ENCODE results near the gene MYMX.

The MYMX gene

GRCh38 chr6:44255871-44256774, 39.4 kb downstream of the MYMX start:
- TF ChIP-seq, protein P1, sequence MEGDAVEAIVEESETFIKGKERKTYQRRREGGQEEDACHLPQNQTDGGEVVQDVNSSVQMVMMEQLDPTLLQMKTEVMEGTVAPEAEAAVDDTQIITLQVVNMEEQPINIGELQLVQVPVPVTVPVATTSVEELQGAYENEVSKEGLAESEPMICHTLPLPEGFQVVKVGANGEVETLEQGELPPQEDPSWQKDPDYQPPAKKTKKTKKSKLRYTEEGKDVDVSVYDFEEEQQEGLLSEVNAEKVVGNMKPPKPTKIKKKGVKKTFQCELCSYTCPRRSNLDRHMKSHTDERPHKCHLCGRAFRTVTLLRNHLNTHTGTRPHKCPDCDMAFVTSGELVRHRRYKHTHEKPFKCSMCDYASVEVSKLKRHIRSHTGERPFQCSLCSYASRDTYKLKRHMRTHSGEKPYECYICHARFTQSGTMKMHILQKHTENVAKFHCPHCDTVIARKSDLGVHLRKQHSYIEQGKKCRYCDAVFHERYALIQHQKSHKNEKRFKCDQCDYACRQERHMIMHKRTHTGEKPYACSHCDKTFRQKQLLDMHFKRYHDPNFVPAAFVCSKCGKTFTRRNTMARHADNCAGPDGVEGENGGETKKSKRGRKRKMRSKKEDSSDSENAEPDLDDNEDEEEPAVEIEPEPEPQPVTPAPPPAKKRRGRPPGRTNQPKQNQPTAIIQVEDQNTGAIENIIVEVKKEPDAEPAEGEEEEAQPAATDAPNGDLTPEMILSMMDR (IDR thresholded peaks at IDR 0.05; ENCODE audit: control extremely low read depth, extremely low read depth, low read depth, missing control alignments): no peak
- ChIA-PET POLR2A (interaction anchor here (0.7 to 3.7 kb wide), 8 partner anchors 9 to 131 kb away, joined by 3 to 56 read pairs (median 4); partner anchors contain the start of genes CDC5L, HSP90AB1 and SLC29A1), CTCF (interaction anchor here (0.7 to 3.0 kb wide), 25 partner anchors 8 to 588 kb away, joined by 3 to 12 read pairs (median 5); partner anchors contain the start of gene AARS2)
- no peak for DNase-seq (ENCODE audit: extremely low spot score)

DNA sequence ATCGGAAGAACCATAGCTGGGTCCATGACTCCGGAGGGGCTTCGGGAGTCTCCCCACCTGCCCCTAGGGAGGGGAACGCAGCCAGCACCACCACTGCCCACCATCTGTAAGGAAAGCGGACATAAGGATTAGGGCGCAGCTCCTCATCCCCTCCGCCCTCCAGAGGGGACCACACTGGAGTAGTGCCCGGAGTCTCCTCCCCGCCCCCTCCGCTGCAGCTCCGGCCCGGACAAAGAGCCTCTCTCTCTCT, 40.0 kb downstream of the MYMX start:
- POLR2A ChIA-PET: interaction anchor here (0.7 to 3.7 kb wide), 8 partner anchors 10 to 131 kb away, joined by 3 to 56 read pairs (median 4); partner anchors contain the start of genes CDC5L, HSP90AB1 and SLC29A1
- DNase-seq (ENCODE audit: extremely low spot score): no peak
- TF ChIP-seq, protein P1 (IDR thresholded peaks at IDR 0.05; ENCODE audit: control extremely low read depth, extremely low read depth, low read depth, missing control alignments): no peak
- CTCF ChIA-PET: interaction anchor here (0.7 to 1.8 kb wide), 25 partner anchors 8 to 589 kb away, joined by 3 to 12 read pairs (median 4); partner anchors contain the start of gene AARS2

DNA sequence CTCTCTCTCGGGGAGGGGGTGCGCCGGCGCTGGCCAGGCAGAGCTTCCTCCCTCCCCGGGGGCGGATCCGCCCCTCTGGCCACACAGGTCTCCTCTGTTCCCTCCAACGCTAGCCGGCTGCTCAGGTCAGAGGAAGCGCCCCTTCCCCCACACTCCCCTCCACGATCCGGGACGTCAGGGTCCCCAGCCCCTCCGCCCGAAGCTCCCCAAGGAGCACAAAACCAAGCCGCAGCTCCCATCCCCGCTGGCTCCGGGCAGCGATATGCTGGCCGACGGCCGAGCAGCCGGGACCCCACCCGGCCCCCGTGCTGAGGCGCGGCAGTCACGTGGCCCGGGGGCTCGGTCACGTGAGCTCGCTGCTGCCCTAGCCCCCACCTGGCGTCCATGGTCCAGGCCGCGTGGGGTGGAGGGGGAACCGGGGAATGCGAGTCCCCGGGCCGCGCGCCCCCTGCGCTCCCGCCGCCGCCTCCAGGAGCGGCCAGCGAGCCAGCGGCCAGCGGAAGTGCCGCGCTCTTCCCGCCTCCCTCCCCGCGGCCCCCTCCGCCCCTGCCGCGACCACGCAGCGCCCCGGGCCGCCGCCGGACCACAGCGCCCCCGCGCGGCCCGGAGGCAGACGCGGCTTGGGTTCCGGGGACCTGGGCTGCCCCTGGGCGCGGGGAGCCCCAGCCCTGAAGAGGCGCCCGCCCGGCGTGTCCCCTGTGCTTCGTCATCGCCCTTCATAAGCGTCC, 40.5 kb downstream of the MYMX start, which contains the start of gene SLC35B2:
TSS of gene SLC35B2 (minus strand) at position 504 of the 728 bp plus-strand sequence. CDS start at position 386, 118 bp downstream.
- TF ChIP-seq, protein P1 (IDR thresholded peaks at IDR 0.05; ENCODE audit: control extremely low read depth, extremely low read depth, low read depth, missing control alignments): peak; percentile 89
- ChIA-PET POLR2A (interaction anchor here (0.7 to 3.7 kb wide), 8 partner anchors 10 to 130 kb away, joined by 3 to 56 read pairs (median 4); partner anchors contain the start of genes CDC5L, HSP90AB1 and SLC29A1), CTCF (interaction anchor here (0.7 to 1.8 kb wide), 24 partner anchors 9 to 589 kb away, joined by 3 to 12 read pairs (median 4); partner anchors contain the start of gene AARS2)
- peak; percentile 79 for DNase-seq (ENCODE audit: extremely low spot score)

- TF ChIP-seq, protein P1 (IDR thresholded peaks at IDR 0.05; ENCODE audit: control extremely low read depth, extremely low read depth, low read depth, missing control alignments): peak; percentile 2
- no peak for DNase-seq (ENCODE audit: extremely low spot score)
- CTCF ChIA-PET: interaction anchor here (0.9 to 1.8 kb wide), 7 partner anchors 9 to 23 kb away, joined by 3 to 11 read pairs (median 5); no protein-coding TSS in a partner anchor
- POLR2A ChIA-PET: interaction anchor here (1.7 to 3.7 kb wide), 2 partner anchors 11 to 35 kb away, joined by 6 to 56 read pairs; partner anchors contain the start of genes HSP90AB1 and SLC29A1
Measured at GRCh38 chr6:44257753-44258324, 41.1 kb downstream of the MYMX start.

DNA sequence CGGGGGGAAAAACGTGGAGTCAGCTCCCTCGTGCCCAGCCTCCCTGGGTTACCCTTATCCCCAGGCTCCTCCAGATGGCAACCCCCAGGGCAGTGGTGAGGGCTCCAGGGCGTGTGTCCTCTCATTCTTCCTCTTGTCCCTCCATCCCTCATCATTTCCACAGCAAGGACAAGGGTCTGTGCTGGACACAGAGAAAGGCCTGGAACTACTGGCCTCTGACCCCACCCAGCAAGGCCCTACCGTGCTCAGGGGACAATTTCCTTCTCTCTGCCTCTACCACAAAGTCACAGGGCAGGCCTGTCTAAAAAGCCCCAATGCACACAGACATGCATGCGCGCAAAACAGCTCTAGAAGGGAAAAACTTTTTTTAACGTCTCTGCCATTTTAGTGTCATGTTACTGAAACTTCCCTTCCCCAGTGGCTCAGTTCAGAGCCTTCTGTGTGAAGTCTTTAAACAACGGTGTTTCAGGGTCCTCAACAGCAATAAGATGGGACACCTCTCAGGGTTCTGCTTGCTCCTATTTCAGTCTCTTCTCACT, 41.7 kb downstream of the MYMX start:
- ChIA-PET CTCF (interaction anchor here (0.9 to 1.0 kb wide), 4 partner anchors 8 to 47 kb away, joined by 3 to 5 read pairs (median 4); no protein-coding TSS in a partner anchor), POLR2A (no interaction called here)
- TF ChIP-seq, protein P1 (IDR thresholded peaks at IDR 0.05; ENCODE audit: control extremely low read depth, extremely low read depth, low read depth, missing control alignments): no peak
- no peak for DNase-seq (ENCODE audit: extremely low spot score)
